ENCODE data around the gene ITIH5.

ITIH5 gene

GRCh38 chr10:7515439-7515838 is 151.3 kb downstream of the ITIH5 start:
- Histone ChIP-seq H3K9me3 (no peaks in the 10 kb centered on the region; the same call in 1 of the 2 replicates), H3K4me1 (peaks cover 10% of the 10 kb centered on the region; the same call in 1 of the 2 replicates), H3K27me3 (peaks cover 13% of the 10 kb centered on the region; the same call in 1 of the 2 replicates), H3K36me3 (no peaks in the 10 kb centered on the region), H3K4me3 (ENCODE audit: low read depth, low read length) (no peak overlapping the region)
- TF ChIP-seq CTCF (IDR thresholded peaks at IDR 0.05; ENCODE audit: low read depth, low read length), result no peak
- DNase-seq, result no peak

- no peaks in the 10 kb centered on the region for H3K36me3 ChIP-seq
- no peak overlapping the region for H3K4me3 ChIP-seq (ENCODE audit: low read depth, low read length)
- no peak for DNase-seq
- no peaks in the 10 kb centered on the region; the same call in 1 of the 2 replicates for H3K9me3 ChIP-seq
- peaks cover 13% of the 10 kb centered on the region; the same call in 1 of the 2 replicates for H3K27me3 ChIP-seq
- peaks cover 10% of the 10 kb centered on the region; the same call in 1 of the 2 replicates for H3K4me1 ChIP-seq
- no peak for TF ChIP-seq CTCF (IDR thresholded peaks at IDR 0.05; ENCODE audit: low read depth, low read length)
Observed at GRCh38 chr10:7513936-7514335, 152.8 kb downstream of the ITIH5 start.

DNA sequence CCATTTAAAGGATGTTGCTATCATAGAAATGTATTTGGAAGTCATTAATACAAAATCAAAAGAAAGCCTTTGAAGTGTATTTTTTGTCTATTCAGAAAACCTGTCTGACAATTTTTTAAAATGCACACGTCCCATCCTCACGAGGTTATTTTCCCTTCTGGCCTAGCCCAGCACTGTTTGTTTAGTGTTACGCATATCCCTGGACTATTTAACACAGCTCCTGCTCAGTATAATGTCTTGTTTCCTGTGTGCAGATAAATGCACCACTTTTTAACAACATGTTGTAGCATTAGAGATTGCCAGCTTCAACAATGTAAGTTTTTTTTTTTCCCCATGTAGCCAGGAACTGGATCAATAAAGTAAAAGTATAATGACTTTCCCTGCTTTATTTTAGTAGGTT is 153.3 kb downstream of the ITIH5 start:
- no peak for TF ChIP-seq CTCF (IDR thresholded peaks at IDR 0.05; ENCODE audit: low read depth, low read length)
- peaks cover 10% of the 10 kb centered on the region; the same call in 1 of the 2 replicates for H3K4me1 ChIP-seq
- DNase-seq, result no peak
- no peaks in the 10 kb centered on the region; the same call in 1 of the 2 replicates for H3K9me3 ChIP-seq
- peaks cover 13% of the 10 kb centered on the region; the same call in 1 of the 2 replicates for H3K27me3 ChIP-seq
- no peak overlapping the region for H3K4me3 ChIP-seq (ENCODE audit: low read depth, low read length)
- H3K36me3 ChIP-seq, result no peaks in the 10 kb centered on the region

DNA sequence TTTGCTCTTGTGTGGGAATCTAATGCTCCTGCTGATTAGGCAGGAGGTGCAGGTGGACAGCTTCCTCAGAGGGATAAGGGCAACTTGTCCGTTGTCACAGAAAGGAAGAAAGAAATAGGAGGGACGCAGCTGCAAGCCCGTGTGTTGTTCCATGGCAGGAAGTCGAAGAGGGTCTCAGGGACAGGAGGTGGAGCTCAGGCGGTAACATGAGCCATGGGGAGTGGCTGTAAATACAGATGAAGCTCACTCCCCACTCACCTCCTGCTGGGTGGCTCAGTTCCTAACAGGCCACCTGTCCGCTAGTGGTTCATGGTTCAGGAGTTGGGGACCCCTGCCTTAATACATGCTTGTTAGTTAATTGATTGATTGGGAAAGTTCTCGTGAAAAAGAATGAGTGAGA is 154.3 kb downstream of the ITIH5 start:
- Histone ChIP-seq H3K27me3 (peaks cover 13% of the 10 kb centered on the region; the same call in 1 of the 2 replicates), H3K36me3 (no peaks in the 10 kb centered on the region), H3K9me3 (no peaks in the 10 kb centered on the region; the same call in 1 of the 2 replicates), H3K4me3 (ENCODE audit: low read depth, low read length) (no peak overlapping the region), H3K4me1 (peaks cover 10% of the 10 kb centered on the region; the same call in 1 of the 2 replicates)
- DNase-seq, result no peak
- TF ChIP-seq CTCF (IDR thresholded peaks at IDR 0.05; ENCODE audit: low read depth, low read length), result no peak

GRCh38 chr10:7511612-7512011 is 155.2 kb downstream of the ITIH5 start:
- Histone ChIP-seq H3K27me3 (peaks cover 11% of the 10 kb centered on the region; the same call in 1 of the 2 replicates), H3K4me1 (peaks cover 10% of the 10 kb centered on the region; the same call in 1 of the 2 replicates), H3K4me3 (ENCODE audit: low read depth, low read length) (no peak overlapping the region), H3K36me3 (no peaks in the 10 kb centered on the region), H3K9me3 (no peaks in the 10 kb centered on the region; the same call in 1 of the 2 replicates)
- TF ChIP-seq CTCF (IDR thresholded peaks at IDR 0.05; ENCODE audit: low read depth, low read length), result no peak
- DNase-seq, result peak; percentile 21
